ENCODE results near the gene PLPPR3. TPM values are rescaled to one million over a fixed set of nuclear protein-coding genes. Genes with fewer than 3 reads are reported as not detected.
"Not testable (repeated sequence)": the region's sequence is repeated elsewhere in the genome, so short reads cannot be mapped to it uniquely, and the experiment has no call there.

Gene PLPPR3
- total RNA-seq, 2 experiments from 2014 or later, result not detected

DNA sequence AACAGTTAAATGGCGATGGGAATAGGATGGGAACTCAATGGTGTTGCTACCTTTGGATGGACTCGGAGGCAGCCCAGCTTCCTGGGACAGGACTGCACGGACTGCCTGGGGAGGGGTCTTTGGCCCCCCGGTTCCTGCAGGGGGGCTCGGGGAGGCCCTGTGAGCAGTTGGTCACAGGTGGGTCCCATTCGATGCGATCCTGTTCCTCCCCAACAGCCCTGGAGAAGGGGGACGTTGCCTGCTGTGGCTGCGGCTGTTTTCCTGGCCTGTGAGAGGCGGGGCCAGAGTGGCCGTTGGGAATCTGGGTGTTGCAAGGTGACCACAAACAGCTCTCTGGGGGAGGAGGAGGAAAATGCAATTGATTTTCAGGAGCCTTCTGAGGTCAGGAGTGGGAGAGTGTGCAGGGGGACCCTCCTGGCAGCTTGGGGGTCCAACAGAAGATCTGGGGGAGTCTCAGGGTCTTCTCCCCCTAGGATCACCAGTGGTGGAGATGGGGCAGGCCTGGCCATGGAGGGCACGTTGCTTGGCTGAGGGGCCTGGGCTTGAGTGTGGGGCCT is 1.9 kb upstream of the PLPPR3 start:
- no peaks in the 10 kb centered on the region for H3K36me3 Mint-ChIP-seq
- H3K27ac Mint-ChIP-seq, result no peak overlapping the region
- no peaks in the 10 kb centered on the region for H3K9me3 Mint-ChIP-seq
- H3K27me3 Mint-ChIP-seq, result peaks cover 23% of the 10 kb centered on the region
- H3K4me3 Mint-ChIP-seq, result no peak overlapping the region
- DNase-seq, result no peak
- H3K4me1 Mint-ChIP-seq, result no peaks in the 10 kb centered on the region

DNA sequence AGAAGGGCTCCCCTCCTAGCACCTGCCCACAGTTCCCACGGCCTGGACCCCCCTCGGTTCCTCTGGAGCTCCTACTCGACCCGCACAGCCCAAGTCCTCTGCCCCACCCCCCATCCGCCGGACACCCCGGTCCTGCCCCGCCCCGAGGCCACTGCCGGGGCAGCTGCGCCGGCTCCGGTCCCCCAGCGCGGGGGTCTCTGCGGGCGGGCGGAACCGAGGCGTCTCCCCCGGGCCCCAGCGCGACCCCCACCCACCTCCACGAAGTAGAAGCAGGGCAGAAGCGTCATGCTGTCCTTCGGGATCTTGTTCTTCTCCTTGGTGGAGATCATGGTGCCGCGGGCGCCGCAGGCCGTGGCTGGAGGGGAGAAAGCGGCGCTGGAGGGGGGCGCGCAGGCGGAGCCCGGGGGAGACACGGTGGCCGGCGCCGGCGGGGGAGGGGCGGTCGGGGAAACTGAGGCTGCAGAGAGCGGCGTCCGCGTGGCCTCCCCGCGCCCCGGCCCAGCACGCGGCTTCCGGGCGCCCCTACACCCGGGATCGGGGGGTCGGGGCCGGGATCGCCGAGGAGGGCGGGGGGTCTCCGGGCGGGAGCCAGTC is 427 bp downstream of the PLPPR3 start:
- Mint-ChIP-seq H3K4me3 (no peak overlapping the region), H3K4me1 (no peaks in the 10 kb centered on the region), H3K27me3 (peaks cover 19% of the 10 kb centered on the region), H3K36me3 (peaks cover 4% of the 10 kb centered on the region), H3K27ac (no peak overlapping the region), H3K9me3 (peaks cover 4% of the 10 kb centered on the region)
- no peak for DNase-seq

DNA sequence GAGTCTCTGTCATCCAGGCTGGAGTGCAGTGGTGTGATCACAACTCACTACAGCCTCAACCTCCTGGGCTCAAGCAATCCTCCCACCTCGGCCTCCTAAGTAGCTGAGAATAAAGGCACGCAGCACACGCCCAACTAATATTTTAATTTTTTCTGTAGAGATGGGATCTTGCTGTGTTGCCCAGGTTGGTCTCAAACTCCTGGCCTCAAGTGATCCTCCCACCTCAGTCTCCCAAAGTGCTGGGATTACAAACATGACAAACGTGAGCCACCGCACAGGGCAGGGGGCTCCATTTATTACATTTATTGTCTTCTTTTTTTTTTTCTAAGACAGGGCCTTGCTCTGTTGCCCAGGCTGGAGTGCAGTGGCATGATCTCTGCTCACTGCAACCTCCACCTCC is 1.5 kb downstream of the PLPPR3 start:
- not testable (repeated sequence) for H3K4me1 Mint-ChIP-seq, H3K27ac Mint-ChIP-seq, DNase-seq, H3K9me3 Mint-ChIP-seq, H3K36me3 Mint-ChIP-seq, H3K4me3 Mint-ChIP-seq
- H3K27me3 Mint-ChIP-seq, result peaks cover 19% of the 10 kb centered on the region

DNA sequence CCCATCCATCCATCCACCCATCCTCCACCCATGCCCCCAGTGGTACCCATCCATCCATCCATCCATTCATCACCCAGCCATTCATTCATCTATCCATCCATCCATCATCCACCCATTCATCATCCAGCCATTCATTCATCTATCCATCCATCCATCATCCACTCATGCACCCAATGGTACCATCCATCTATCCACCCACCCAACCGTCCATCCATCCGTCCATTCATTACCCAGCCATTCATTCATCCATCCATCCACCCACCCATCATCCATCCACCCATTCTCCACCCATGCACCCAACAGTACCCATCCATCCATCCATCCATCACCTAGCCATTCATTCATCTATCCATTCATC is 5.3 kb downstream of the PLPPR3 start:
- Mint-ChIP-seq H3K4me3 (no peak overlapping the region), H3K4me1 (peaks cover 2% of the 10 kb centered on the region), H3K27ac (peak overlapping the region; percentile 1), H3K27me3 (peaks cover 3% of the 10 kb centered on the region), H3K9me3 (peaks cover 5% of the 10 kb centered on the region), H3K36me3 (peaks cover 30% of the 10 kb centered on the region)
- DNase-seq, result no peak

DNA sequence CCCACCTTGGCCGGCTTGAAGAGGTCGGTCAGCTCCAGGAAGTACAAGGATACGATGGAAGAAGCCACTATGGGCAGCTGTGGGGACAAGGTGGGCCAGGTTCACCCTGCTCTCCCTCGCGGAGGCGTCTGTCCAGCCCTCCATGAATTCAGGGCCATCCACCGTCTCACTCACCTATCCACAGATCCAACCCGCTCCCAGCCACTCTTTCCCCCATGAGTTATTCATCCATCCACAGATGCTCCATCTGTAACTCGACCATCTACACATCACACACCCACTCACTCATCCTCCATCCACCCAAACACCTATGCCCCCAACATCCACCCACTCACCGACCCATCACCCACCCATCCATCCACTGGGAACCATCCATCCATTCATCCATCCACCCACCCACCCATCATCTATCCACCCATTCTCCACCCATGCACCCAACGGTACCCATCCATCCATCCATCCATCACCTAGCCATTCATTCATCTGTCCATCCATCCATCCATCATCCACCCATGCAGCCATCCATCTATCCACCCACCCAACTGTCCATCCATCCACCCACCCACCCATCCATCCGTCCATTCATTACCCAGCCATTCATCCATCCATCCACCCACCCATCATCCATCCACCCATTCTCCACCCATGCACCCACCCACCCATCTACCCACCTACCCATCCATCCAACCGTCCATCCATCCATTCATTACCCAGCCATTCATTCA is 5.8 kb downstream of the PLPPR3 start:
- peak overlapping the region; percentile 31 for H3K27ac Mint-ChIP-seq
- H3K9me3 Mint-ChIP-seq, result peaks cover 5% of the 10 kb centered on the region
- H3K27me3 Mint-ChIP-seq, result peaks cover 3% of the 10 kb centered on the region
- H3K4me1 Mint-ChIP-seq, result peaks cover 2% of the 10 kb centered on the region
- no peak for DNase-seq
- peaks cover 33% of the 10 kb centered on the region for H3K36me3 Mint-ChIP-seq
- no peak overlapping the region for H3K4me3 Mint-ChIP-seq

DNA sequence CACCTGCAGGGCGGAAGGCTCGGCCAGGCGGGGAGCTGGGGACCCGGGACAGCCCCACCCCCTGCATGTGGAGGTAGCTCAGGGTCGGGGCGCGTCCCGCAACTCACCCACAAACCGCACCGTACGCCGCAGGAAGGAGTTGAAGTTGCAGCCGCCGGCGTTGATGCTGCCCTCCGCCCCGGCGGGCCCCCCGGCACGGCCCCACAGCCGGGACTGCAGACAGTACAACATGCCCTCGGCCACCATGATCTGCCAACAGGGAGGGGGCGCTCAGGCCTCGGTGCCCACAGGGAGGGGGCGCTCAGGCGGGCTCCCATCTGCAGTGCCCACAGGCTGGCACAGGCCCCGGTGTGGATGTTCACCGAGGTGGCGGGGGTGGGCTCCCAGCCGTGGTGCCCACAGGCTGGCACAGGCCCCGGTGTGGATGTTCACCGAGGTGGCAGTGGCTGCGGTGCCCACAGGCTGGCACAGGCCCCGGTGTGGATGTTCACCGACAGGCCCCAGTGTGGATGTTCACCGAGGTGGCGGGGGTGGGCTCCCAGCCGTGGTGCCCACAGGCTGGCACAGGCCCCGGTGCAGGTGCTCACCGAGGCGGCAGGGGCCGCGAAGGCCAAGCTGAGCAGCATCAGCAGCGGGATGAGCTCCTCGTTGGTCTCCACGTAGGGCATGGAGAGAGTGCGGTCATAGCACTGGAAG is 6.5 kb downstream of the PLPPR3 start:
- DNase-seq, result no peak
- peaks cover 5% of the 10 kb centered on the region for H3K9me3 Mint-ChIP-seq
- peaks cover 36% of the 10 kb centered on the region for H3K36me3 Mint-ChIP-seq
- peak overlapping the region; percentile 47 for H3K4me3 Mint-ChIP-seq
- H3K27ac Mint-ChIP-seq, result no peak overlapping the region
- peaks cover 2% of the 10 kb centered on the region for H3K4me1 Mint-ChIP-seq
- peaks cover 3% of the 10 kb centered on the region for H3K27me3 Mint-ChIP-seq

DNA sequence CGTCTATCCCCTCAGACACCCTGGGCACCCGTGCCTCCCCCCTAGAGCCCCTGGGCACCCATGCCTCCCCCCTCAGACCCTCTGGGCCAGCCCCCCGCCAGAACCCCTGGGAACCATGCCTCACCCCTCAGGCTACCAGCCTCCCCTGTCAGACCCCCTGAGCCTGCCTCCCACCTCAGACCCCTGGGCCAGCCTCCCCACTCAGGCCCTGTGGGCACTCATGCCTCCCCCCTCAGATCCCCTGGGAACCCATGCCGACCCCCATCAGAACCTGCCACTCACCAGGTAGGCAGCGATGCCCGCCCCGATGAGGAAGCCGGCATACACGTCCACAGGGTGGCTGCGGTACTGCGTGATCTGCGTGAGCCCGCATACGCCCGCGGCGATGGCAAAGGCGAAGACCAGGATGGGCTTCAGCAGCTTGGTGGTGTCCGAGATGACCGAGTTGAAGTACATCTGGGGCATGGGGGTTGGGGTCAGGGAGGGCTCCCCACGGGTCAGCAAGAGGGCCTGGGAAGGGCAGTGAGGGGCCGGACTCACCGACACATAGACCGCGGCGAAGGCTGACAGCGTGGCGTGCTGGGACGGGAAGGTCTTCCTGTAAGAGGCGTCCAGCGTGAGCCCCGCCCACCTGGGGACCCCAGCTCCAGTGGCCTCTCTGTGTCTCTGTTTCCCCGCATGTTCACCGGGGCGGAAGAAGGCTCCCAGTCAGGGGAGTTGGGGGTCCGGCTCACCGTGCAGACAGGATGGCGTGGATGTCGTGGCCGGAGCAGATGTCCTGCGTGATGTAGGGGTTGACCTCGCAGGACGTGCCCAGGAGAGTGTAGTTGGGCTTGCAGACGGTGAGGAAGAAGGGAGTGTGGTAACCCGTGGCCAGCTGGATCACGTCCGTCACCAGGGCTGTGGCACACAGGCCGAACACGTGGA is 7.3 kb downstream of the PLPPR3 start:
- Mint-ChIP-seq H3K27ac (peak overlapping the region; percentile 75), H3K36me3 (peaks cover 40% of the 10 kb centered on the region), H3K9me3 (peaks cover 5% of the 10 kb centered on the region), H3K27me3 (peaks cover 3% of the 10 kb centered on the region), H3K4me1 (peaks cover 2% of the 10 kb centered on the region), H3K4me3 (peak overlapping the region; percentile 47)
- DNase-seq, result no peak

DNA sequence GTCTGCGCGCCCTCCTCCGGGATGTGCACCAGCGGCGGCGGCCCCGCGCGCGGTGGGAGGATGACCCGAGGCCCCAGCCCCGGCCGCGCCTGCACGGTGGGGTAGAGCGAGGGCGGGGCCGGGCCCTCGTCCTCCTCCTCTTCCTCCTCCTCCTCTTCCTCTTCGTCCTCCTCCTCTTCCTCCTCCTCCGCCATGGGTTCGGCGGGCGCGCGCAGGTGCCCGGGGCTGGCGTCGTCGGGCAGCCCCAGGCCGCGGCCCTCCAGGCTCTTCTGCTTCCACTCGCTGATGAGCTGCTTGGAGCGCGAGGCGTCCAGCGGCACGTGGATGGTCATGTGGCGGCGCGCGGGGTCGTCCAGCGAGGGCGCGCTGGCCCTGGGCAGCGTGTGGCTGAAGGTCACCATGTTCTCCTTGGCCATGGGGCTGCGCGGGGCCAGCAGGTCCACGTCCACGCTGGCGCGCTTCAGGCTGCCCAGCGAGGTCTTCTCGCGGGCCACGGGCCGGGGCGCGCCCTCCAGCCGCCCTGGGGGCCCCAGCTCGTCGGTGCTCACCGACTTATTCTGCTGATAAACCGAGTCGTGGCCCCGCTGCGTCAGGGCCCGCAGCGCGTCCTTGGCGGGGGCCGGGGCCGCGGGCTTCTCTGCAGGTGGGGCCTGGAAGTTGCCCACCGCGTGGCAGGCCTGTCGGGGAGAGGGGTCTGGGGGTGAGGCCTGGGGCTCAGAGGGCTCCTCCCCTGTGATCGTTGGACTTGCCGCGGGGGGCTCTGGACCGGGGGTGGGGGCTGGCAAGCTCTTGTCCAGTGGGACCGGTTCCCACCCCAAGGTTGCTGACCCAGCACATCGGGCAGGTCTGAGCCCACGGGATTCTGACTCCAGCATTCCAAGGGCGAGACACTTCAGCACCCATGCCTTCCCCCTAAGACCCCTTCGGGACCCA is 8.3 kb downstream of the PLPPR3 start:
- H3K36me3 Mint-ChIP-seq, result peaks cover 42% of the 10 kb centered on the region
- peak overlapping the region; percentile 14 for H3K4me3 Mint-ChIP-seq
- H3K27ac Mint-ChIP-seq, result peak overlapping the region; percentile 75
- peaks cover 3% of the 10 kb centered on the region for H3K27me3 Mint-ChIP-seq
- peaks cover 5% of the 10 kb centered on the region for H3K9me3 Mint-ChIP-seq
- H3K4me1 Mint-ChIP-seq, result peaks cover 2% of the 10 kb centered on the region
- no peak for DNase-seq

DNA sequence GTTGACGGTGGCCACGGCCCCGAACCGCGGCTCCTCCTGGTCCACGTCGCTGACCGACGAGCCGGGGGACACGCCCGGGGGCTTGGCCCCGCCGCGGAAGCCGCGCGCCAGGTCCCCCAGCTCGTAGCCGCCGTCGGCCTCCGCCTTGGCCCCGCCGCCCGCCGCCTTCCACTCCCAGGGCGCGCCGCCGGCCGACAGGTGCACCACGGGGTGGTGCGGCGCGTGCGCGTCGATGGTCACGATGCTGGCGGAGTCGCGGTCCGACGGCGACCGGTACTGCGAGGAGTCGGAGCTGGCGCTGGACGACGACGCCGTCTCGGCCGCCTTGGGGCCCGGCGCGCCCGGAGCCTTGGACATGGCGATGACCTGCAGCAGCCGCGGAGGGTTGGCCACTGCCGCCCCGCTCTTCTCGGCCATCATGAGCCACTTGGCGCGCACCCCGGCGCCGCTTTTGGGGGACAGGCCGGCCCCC is 9.0 kb downstream of the PLPPR3 start:
- H3K36me3 Mint-ChIP-seq, result peaks cover 46% of the 10 kb centered on the region
- H3K4me3 Mint-ChIP-seq, result no peak overlapping the region
- no peak overlapping the region for H3K27ac Mint-ChIP-seq
- H3K4me1 Mint-ChIP-seq, result peaks cover 2% of the 10 kb centered on the region
- peaks cover 3% of the 10 kb centered on the region for H3K27me3 Mint-ChIP-seq
- H3K9me3 Mint-ChIP-seq, result peaks cover 5% of the 10 kb centered on the region
- DNase-seq, result no peak

DNA sequence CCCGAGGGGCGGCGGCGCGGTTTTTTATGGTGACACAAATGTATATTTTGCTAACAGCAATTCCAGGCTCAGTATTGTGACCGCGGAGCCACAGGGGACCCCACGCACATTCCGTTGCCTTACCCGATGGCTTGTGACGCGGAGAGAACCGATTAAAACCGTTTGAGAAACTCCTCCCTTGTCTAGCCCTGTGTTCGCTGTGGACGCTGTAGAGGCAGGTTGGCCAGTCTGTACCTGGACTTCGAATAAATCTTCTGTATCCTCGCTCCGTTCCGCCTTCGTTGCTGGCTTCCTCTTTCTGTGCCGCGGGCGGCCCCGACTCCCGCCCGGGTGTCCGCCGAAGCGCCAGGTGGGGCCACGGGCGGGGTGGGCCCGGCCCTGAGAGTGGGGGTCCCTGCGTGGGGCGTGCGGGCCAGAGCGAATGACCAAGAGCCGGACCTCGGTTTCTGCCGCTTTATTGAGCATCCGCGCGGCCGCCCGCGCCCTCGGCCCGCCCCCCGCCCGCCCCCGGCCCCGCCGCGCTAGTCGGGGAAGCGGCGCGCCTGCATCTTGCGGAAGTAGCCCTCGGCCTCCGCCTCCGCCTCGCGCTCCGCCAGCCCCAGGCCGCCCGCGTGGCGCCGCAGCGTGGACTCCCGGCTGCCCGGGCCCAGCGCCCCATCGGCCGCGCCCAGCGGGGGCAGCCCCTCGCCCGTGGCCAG is 9.6 kb downstream of the PLPPR3 start:
- peaks cover 3% of the 10 kb centered on the region for H3K27me3 Mint-ChIP-seq
- no peak overlapping the region for H3K27ac Mint-ChIP-seq
- DNase-seq, result no peak

DNA sequence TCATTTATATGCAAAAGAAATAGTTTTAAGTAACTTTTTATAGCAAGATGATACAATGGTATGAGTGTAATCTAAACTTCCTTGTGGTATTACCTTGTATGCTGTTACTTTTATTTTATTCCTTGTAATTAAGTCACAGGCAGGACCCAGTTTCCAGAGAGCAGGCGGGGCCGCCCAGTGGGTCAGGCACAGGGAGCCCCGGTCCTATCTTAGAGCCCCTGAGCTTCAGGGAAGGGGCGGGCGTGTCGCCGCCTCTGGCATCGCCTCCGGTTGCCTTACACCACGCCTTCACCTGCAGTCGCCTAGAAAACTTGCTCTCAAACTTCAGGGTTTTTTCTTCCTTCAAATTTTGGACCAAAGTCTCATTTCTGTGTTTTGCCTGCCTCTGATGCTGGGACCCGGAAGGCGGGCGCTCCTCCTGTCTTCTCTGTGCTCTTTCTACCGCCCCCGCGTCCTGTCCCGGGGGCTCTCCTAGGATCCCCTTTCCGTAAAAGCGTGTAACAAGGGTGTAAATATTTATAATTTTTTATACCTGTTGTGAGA is 10.2 kb downstream of the PLPPR3 start:
- Mint-ChIP-seq H3K4me1 (peaks cover 2% of the 10 kb centered on the region), H3K27me3 (peaks cover 3% of the 10 kb centered on the region), H3K27ac (no peak overlapping the region), H3K9me3 (peaks cover 4% of the 10 kb centered on the region), H3K4me3 (no peak overlapping the region), H3K36me3 (peaks cover 55% of the 10 kb centered on the region)
- DNase-seq, result no peak

More for the DNA sequence above, 9.6 kb downstream of the PLPPR3 start:
- Mint-ChIP-seq H3K4me3 (no peak overlapping the region), H3K4me1 (peaks cover 2% of the 10 kb centered on the region), H3K36me3 (peaks cover 51% of the 10 kb centered on the region), H3K9me3 (peaks cover 5% of the 10 kb centered on the region)

DNA sequence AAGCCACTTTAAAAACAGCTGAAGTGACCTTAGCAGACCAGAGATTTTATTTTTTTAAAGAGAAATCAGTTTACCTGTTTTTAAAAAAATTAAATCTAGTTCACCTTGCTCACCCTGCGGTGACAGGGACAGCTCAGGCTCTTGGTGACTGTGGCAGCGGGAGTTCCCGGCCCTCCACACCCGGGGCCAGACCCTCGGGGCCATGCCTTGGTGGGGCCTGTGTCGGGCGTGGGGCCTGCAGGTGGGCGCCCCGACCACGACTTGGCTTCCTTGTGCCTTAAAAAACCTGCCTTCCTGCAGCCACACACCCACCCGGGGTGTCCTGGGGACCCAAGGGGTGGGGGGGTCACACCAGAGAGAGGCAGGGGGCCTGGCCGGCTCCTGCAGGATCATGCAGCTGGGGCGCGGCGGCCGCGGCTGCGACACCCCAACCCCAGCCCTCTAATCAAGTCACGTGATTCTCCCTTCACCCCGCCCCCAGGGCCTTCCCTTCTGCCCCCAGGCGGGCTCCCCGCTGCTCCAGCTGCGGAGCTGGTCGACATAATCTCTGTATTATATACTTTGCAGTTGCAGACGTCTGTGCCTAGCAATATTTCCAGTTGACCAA is 10.8 kb downstream of the PLPPR3 start:
- peaks cover 2% of the 10 kb centered on the region for H3K4me1 Mint-ChIP-seq
- no peak overlapping the region for H3K27ac Mint-ChIP-seq
- H3K36me3 Mint-ChIP-seq, result peaks cover 51% of the 10 kb centered on the region
- H3K9me3 Mint-ChIP-seq, result peaks cover 2% of the 10 kb centered on the region
- peaks cover 3% of the 10 kb centered on the region for H3K27me3 Mint-ChIP-seq
- no peak for DNase-seq
- H3K4me3 Mint-ChIP-seq, result no peak overlapping the region

All from activated naive CD8-positive, alpha-beta T cell treated with anti-CD3 and anti-CD28 coated beads for 36 hours (primary cell).